ENCODE data around the gene STH.

DNA sequence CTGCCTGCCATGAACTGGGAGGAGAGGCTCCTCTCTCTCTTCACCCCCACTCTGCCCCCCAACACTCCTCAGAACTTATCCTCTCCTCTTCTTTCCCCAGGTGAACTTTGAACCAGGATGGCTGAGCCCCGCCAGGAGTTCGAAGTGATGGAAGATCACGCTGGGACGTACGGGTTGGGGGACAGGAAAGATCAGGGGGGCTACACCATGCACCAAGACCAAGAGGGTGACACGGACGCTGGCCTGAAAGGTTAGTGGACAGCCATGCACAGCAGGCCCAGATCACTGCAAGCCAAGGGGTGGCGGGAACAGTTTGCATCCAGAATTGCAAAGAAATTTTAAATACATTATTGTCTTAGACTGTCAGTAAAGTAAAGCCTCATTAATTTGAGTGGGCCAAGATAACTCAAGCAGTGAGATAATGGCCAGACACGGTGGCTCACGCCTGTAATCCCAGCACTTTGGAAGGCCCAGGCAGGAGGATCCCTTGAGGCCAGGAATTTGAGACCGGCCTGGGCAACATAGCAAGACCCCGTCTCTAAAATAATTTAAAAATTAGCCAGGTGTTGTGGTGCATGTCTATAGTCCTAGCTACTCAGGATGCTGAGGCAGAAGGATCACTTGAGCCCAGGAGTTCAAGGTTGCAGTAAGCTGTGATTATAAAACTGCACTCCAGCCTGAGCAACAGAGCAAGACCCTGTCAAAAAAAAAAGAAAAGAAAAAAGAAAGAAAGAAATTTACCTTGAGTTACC, 36.7 kb upstream of the STH start:
- TF ChIP-seq, protein P1, sequence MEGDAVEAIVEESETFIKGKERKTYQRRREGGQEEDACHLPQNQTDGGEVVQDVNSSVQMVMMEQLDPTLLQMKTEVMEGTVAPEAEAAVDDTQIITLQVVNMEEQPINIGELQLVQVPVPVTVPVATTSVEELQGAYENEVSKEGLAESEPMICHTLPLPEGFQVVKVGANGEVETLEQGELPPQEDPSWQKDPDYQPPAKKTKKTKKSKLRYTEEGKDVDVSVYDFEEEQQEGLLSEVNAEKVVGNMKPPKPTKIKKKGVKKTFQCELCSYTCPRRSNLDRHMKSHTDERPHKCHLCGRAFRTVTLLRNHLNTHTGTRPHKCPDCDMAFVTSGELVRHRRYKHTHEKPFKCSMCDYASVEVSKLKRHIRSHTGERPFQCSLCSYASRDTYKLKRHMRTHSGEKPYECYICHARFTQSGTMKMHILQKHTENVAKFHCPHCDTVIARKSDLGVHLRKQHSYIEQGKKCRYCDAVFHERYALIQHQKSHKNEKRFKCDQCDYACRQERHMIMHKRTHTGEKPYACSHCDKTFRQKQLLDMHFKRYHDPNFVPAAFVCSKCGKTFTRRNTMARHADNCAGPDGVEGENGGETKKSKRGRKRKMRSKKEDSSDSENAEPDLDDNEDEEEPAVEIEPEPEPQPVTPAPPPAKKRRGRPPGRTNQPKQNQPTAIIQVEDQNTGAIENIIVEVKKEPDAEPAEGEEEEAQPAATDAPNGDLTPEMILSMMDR (IDR thresholded peaks at IDR 0.05; ENCODE audit: insufficient read depth, low read length, poor library complexity, severe bottlenecking): no peak
- TF ChIP-seq EZH2phosphoT487 (conservative IDR thresholded peaks at IDR 0.05; ENCODE audit: low read length): no peak

Data from SU-DHL-6 (cell line).